ENCODE measurements around the gene RBMS3.
A peak's percentile ranks its signal among the peaks of the same experiment; 100 is the strongest.
"Not testable (repeated sequence)": the region's sequence is repeated elsewhere in the genome, so short reads cannot be mapped to it uniquely, and the experiment has no call there.

The RBMS3 gene

DNA sequence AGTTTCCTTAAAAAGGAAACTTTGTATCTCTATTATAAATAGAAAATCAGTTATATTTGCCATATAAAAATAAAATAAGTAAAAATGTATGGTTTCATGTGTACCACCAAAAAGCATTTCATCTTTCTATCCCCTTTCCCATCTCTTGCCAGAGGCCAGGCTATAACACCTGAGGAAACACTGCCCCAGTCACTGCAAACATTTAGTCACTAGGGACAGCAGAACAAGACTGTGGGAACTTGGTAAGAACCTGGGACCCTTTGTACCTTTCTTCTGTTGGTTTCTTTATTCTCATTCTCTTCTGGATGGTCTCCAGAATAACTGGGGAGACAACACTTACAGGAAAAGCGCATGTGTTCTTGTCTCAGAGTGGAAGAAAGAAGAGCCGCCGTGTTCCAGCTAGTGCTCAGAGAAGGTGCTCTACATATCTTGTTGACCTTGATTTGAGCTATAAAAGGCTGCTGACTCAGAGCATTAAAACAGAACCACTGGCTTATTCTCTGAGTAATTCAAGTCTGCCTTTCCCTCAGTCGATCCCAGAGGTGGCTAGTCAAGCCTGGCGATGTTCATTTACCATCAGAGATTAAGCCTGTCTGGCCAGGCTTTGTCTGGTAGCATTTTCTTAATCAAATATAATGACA, 361.6 kb downstream of the RBMS3 start:
- DNase-seq, result no peak

DNA sequence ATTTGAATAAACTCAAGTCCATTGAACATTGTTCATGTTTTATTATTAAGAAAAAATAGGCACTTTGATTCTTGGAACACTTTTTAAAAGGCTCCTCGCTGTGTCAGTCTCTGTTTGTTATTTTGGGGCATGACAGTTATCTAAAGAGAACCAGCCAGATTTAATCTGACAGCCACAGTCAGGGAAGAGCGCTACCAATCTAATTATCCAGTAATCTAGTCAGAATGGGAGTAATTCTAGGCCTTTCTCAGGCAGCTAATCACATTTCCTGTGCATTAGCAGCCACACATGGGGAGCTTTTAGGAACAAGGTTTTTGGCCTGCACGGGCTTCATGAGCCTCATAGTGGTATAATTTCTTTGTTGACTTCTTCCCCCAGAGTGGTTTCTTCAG, 362.2 kb downstream of the RBMS3 start:
- no peak for DNase-seq

DNA sequence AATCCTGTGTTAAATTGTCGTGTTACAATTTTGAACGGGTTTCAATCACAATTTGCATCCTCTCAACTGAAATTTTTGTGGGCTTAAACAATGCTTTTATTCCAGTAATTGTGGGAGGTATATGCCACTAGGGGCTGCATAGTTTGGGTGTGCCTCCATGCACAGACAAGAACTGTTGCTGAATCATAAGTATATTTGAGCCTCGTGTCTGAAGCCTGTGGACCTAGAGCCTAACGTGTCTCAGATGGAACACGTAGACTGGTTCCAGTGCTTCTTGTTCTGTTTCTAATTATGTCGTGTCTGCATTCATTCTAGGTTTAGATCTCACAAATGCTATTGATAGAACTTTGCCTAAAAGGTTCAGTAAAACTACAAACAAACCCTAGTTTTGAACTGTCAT, 363.4 kb downstream of the RBMS3 start:
- no peak for DNase-seq

DNA sequence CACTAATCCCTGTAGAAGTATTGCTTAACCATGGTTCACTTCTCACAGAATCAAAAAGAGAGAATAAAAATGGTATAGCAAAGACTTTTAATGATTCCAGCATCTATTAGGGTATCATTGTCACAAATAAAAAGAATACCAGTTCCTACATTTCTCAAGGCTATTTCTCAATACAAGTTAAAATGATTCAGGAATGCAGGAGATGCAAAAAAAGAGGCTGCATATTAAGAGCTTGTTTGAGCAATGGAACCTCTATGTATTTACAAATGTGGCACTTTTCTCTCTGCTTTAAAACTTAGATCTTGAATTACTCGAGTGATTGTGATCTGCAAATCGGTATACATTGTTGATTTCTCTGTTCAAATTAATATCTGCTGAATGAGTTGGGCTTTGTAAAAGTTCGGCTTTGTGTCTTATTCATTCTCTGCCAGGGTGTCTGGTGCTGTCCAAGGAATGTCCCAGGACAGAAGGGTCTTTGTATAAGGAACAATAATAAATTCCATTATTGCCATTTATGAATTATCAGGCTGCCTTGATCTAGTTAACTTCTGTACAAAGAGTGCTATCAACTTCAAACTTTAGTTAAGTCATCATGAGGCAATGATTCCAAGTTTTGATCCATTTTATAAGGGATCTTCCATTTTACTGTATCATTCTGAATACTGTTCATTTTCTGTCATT, 364.2 kb downstream of the RBMS3 start:
- no peak for DNase-seq

DNA sequence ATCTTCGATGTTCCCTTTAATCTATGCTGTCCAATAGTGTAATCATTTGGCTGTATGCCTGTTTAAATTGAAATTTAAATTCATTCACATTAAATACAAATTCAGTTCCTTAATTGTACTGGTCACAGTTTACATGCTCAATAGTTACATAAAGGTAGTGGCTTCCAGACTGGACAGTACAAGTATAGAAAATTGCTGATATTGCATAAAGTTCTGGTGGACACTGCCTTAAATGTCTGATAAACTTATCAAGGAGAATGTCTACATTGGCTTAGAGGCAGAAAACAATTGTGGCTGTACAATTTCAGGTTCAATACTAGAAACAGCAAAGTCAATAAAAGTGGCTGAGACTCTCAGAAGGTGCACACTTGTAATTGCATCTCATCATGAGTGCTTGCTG, 365.2 kb downstream of the RBMS3 start:
- DNase-seq, result no peak

DNA sequence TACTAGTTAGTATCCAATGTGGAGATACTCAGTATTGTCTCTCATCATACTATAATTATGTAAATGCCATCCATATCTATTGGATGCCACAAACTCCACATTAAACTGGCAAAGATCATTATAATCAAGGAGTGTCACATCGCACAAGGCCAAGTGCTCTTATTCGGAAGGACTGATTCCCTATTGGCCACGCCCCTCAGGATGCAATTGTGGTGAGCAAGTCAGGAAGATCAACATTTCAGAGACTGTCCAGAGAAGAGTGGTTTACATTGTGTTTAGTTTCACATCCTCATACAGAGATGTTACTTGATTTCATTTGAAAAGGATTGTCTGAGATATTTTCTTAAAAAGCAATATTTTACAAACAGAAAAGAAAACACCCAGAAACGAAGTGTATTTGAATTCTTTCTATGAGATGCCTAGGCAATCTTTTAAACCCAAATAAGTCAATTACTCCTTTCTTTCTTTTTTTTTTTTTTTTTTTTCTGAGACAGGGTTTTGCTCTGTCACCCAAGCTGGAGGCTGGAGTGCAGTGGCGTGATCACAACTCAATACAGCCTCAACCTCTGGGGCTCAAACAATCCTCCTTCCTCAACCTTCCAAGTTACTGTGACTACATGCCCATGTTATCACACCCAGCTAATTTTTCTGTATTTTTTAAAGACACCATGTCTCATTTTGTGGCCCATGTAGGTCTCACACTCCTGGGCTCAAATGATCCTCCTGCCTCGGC, 369.1 kb downstream of the RBMS3 start:
- DNase-seq, result no peak

DNA sequence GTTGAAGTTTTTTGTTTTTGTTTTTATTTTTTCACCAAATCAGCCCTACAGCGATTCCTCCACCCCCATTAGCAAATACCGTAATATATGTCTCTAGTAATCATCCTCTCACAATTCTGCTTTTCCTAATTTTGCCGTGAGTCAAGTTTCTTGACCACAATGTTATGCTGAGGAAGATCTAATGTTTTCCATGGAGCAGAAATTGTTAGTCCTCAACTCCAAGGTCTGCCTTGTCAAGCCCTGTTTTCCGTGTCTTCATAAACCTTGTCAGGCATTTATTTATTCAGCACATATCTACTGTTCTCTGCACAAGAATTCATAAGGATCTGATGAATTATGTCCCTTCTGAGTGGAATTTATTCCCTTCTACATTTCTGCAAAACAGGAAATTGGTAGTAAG, 372.8 kb downstream of the RBMS3 start:
- no peak for DNase-seq

DNA sequence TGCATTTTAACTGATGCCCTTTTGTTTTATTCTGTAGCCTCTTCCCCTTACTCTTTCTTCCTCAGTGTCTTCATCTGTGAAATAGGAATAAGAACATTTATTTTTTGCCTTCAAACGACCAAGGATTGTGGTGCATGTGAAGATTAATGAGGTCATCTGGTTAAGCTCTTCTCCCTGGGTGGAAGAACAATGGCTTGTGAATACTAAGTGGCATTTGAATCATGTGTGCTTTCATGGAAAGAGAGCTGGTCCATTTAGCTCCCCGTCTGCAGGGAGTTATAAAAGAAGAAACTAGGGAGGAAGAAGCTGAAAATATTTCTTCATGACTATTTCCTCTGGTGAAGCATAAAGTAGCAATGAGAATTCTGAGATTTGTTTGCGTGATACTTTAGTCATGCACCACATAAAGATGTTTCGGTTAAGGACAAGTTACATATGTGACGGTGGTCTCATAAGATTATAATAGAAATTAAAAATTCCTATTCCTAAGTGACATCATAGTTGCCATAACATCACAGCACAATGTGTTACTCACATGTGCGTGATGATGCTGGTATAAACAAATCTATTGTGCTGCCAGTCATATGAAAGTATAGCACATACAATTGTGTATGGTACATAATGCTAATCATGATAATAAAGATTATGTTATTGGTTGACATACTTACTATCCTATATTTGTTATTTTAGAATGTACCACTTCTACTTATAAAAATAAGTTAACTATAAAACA, 374.3 kb downstream of the RBMS3 start:
- DNase-seq, result no peak

DNA sequence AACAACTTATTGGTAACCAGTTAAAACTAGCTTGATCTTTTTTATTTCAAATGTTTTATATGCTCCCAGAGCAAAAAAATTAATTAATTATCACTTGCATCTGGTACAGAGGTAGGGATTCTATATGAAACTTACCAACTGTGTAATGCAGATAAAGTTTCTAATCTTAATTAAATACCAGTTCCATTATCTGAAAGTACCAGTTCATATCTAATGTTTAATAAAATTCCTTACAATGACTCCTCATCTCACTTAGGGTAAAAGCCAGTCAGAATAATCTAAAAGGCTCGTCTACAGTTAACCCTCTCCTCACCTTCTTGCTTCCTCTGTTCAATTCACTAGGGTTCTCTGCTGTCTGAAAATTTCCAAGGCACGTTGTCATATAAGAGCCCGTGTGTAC, 384.8 kb downstream of the RBMS3 start:
- DNase-seq, result no peak

DNA sequence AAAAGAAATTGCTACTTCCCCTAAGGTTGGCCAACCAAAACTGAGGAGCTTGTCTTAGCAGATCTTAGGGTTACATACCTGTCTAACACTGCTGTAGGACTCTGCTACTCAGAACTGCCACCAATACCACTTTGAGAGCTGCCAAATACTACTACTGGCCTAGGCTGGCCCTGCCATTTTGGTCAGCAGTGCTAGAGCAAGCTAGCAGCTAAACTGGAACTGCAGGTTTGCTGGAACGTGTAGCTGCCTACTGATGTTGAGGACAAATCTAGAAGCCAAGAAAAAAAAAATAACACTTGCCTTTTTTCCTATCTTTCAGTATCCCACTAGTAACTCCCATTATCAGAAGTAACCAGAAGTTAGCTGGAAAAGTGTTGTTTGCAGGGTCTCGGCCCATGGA, 387.4 kb downstream of the RBMS3 start:
- DNase-seq, result no peak

DNA sequence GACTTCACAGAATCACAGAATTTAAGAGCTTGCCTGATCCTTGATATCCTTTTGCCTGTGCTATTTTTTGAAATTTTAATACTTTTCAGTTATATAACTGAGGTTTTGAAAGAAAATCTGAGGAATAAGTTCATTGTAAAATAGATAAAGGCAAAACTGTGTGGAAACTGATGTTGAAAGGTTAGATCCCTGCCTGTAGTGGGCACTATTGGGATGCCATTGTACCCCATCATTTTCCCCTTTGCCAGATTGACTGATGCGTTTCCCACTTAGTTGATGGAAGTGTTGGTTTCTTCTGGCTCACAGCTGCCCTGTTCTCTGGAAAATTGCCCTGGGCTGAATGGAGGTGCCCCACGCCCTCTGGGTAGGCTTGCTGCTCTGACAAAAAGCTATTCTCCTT, 387.9 kb downstream of the RBMS3 start:
- no peak for DNase-seq

DNA sequence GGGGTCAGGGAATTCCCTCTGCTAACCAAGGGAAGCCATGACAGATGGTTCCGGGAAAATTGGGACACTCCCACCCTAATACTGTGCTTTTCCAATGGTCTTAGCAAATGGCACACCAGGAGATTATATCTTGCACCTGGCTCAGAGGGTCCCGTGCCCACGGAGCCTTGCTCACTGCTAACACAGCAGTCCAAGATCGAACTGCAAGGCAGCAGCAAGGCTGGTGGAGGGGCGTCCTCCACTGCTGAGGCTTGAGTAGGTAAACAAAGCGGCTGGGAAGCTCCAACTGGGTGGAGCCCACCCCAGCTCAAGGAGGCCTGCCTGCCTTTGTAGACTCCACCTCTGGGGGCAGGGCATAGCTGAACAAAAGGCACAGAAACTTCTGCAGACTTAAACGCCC, 389.6 kb downstream of the RBMS3 start:
- not testable (repeated sequence) for DNase-seq

DNA sequence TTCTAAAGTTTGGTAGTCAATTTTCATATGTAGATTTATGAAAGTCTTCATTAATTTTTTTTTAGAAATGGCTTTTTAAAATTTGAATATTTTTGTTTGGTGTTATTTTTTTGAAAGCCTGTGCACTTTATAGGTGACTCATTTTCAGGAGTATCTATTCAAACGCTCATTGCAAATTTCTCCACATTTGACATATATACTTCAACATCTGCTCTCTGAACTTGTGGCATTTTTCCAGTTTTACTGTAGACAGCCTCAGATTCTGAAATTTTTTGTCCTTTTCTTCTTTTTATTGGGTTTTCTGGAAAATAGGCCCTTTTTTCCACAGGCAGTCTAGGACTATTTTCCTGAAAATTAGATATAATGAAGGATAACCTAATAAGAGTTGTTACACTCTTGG, 396.6 kb downstream of the RBMS3 start:
- DNase-seq, result no peak

DNA sequence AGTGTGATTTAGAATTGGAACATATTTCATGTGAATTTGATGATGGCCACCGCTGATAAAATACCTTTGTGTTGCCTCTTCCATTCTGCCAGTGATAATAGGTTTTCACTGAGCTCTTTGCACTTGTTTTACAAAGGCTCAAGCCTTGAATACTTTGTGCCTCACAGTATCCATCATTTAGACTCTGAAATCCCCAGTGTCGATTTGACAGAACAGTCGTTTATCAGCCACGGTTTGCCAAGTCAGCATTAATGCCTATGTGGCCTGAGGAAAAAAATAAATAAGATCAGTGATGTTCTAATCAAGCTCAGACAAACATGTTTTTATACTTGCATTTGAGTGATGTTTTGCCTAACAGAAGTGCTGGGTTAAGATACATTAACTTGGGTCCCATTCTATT, 399.1 kb downstream of the RBMS3 start:
- no peak for DNase-seq

DNA sequence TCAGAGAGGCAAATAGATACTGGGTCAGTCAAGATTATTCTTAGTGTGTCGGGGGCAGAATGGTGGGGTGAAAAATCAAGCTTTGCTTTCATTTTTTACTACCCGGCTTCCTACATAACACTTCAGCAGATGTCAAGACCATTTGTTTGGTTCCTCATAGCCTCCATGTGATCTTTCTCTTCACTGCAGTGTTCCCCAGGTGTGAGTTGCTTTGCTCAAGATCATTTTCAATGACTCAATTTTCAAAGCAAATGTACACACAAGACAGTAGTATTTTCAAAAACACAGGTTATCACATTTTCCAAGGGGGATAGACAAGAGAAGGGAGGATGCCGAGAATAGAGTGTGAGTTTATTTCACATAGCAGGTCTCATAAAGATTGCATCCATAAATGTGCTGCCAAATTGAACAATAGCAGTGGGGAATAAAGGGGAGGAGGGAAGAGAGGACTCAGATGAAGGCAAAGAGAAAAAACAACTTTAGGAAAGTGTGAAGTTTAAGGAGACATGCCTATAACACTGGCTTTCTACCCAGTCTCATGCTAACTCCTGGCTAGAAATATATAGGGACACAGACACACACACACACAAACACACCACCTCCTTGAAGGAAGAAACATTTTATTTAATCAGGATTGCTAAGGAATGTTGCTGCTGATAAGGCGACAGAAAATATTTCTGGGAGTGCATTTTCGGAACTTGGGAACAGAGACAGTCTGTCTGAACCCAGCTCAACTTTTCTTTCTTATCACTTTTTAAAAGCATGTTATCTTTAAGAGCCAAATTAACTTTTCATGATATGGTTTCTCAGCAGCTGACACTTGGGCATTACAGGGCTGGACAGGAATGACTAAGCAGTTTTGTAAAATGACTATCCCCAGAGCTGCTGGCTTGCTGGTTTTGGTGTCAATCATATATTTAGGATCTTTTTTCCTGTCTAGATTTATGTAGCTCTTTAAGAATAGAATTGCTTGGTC, 402.4 kb downstream of the RBMS3 start:
- peak; percentile 81 for DNase-seq

DNA sequence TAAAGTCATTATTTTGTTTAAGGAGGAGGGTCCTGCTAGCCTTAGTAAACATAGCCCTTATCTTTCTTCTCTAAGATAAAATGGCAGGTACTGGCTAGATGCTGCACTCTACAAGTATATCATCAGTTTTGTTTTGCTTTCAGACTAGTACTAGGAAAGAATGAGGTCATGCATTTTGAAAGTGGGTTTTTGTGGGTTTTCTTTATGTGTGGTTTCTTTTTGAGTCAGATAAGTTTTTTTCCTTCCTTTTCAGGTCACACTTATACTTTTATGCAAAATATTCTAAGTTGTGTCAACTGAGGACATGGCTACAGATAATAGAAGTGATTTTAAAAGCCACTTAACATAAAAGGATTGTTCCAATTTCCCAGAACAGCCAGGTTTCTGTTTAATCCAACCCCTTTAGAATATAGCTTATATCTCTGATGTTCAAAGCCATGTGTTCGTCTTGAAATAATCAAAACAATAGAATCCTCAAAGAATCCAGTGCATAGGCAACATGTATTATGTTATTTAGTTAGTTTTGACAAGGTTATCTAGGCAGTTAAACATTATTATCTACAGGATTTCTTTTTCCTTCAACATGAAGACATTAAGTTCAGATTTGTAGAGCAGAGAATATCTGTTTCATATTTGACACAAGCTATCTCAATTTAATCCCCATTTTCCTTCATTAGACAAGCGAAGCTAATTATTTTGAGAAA, 406.2 kb downstream of the RBMS3 start:
- peak; percentile 30 for DNase-seq

DNA sequence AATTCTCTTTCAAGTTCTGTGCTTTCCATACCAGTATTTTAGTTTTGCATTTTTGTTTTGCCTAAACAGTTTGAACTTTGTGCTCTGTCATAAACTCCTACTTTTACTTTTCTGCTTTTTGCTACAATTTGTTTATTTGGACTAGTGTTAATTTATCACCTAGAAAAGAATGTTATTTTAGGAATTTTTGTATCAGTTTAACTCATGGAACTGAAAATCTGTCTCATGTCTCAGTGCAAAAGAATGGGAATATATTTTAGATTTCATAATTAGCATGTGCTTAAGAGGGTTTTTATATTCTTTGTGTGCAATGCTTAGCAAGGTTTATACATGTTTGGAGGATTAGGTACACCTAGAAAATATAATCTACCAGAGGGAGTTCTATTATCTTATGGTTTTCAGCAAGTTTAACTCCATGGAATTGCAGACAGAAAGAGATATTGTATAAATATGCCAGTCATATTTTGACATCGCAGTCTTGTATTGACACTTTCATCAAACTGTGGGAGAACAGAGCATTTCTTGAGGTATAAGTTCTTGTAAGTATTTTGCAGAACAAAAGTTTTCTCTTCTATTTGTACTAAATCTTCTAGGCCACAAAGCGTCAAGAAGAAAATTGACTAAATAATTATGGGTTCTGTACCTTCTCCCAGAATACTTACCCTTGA, 409.9 kb downstream of the RBMS3 start:
- no peak for DNase-seq

DNA sequence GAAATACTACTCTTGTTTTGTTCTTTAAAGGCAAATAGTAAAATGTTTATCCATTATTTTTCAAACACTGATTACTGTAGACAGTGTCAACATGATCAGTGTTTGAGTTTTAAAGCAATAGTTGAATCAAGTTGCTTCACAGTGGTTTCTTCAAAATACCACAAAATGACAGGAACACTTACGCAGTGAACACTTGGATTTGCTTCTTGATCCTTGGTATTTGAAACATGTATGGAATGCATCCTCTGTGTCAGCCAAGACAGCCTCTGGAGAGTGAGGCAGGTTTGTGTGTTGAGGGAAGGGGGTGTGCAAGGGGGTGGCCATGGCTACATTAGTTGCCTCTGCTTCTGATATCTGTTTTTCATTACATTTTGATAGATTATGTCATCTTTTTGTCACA, 413.0 kb downstream of the RBMS3 start:
- no peak for DNase-seq

DNA sequence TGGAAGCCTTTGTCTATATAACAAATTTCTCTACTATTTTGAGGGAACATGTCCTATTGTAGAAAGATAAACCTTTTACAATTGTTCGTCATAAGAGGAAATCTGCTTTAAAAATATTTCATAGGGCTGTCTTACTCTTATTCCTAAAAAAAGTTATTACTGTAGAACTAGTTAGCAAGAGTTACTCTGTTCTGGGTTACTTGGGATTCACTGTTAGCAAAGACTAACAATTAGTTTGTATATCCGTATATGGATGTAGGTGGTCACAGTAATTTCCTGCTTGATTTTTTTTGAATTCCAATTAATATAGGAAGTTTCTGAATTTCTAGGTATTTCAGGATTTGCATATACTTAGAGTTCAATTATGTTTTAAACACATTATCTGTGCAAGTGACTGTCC, 413.5 kb downstream of the RBMS3 start:
- DNase-seq, result no peak

DNA sequence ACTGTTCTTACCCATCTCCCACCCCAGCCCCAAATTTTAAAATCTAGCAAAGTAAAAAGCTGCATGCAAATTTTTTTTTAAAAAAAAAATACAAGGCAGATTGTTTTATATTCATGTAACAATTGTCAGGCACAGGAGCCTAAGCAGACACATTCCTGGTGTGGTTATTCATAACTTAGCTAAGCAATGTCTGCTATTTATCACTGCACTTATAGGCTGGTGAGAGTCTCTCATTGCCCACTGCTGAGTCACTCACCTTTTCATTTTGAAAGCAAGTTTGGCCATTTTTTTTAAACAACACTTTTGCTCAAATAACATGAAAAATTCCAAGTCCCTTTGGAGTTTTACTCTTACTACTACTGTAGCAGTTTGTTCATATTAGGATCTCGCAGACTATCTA, 413.9 kb downstream of the RBMS3 start:
- no peak for DNase-seq

DNA sequence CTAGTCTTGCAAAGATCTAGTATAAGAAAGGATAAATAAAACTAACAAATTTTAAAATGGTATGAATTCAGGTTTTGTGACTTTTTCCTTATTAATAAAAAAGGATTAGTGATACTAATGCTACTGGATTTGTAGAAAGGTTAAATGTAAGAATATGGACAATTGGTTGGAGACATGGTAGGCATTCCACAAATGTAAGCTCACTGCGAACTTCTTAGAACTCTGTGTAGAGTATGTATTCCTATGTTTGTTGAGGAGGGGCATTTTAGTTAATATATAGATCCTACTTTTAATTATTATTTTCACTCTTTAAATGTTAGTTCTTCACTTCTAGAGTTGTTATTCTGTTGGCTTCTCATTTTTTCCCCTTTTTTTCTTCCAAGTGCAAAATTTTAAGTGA, 414.3 kb downstream of the RBMS3 start:
- no peak for DNase-seq
